GM13976 (cell line): ENCODE measurements around the gene TRIM39.
A peak's percentile ranks its signal among the peaks of the same experiment; 100 is the strongest.

ENCODE experiments used
- DNase-seq: peaks from one replicate; pipeline ENCODE4 v3.0.0; 2012; ENCODE audit warnings: low spot score
- in situ Hi-C: fragments of 300-500 bp; cut with MboI; formaldehyde crosslinking; loops from one replicate; pipeline ENCODE4 v1.12.0; 2022; ENCODE audit warnings: low sequenced_read_pairs, mixed read lengths, inconsistent platforms; ENCODE audit not compliant: unreplicated experiment
- TF ChIP-seq, protein P1 (sequence below): IDR thresholded peaks from 2 replicates; pipeline ENCODE4 v1.5.1; 2012; ENCODE audit warnings: borderline replicate concordance, mild to moderate bottlenecking; ENCODE audit not compliant: insufficient read depth; ENCODE audit errors: extremely low read depth, missing control alignments, control extremely low read depth

The TRIM39 gene

DNA sequence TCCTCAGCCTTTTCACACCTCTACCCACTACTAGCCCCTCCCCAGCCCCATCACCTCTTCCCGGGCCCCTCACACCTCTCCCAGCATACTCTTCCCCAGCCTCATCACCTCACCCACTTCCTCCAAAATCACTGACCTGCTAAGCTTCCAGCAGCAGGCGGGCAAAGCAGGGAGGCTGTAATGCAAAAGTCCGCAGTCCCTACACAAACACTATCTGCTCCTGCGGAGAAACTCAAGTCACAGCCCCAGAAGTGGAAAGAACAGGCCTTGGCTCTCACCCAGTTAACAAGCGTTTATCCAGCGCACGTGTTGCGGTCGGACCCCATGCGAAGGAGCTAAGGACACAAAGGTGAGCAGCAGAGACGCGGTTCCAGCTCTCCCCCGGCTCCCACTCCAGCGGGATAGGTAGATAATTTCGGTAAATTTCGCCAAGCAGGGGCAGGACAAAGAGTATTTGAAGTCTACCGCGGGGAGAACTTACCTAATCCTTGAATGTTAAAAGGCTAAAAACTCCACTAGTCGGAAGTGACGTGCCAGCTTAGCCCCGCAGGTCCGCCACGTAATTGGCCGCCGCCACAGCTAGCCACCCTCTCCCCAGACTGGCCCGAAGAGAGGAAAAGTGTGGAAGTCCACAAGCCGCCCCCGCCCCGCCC lies 728 bp upstream of the TRIM39 start:
- DNase-seq = no peak
- in situ Hi-C loops = no loop called here
- TF ChIP-seq, protein P1, sequence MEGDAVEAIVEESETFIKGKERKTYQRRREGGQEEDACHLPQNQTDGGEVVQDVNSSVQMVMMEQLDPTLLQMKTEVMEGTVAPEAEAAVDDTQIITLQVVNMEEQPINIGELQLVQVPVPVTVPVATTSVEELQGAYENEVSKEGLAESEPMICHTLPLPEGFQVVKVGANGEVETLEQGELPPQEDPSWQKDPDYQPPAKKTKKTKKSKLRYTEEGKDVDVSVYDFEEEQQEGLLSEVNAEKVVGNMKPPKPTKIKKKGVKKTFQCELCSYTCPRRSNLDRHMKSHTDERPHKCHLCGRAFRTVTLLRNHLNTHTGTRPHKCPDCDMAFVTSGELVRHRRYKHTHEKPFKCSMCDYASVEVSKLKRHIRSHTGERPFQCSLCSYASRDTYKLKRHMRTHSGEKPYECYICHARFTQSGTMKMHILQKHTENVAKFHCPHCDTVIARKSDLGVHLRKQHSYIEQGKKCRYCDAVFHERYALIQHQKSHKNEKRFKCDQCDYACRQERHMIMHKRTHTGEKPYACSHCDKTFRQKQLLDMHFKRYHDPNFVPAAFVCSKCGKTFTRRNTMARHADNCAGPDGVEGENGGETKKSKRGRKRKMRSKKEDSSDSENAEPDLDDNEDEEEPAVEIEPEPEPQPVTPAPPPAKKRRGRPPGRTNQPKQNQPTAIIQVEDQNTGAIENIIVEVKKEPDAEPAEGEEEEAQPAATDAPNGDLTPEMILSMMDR = no peak

DNA sequence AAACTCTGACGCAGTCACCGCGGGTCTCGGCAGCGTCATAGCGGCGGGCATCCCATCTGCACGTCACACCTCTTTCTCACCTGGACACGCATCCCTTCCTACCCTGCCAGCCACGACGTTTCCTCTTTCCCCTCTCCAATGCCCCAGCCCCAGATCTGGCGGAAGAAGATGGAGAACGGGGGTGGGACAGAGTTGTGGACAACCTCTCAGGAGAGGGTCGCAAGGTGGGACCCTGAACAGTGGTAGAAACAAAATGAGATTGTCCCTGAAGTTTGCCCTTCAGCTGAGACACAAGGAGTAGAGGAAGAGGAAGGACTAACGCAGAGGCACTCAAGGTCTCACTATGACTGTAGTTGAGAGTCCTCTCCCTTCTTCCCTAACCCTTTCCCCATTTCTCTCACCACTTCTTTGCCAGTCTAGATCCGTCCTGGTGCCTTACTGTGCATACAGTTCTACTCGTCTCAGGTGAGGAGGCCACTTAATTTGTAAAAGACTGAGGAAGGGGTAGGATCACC lies 562 bp downstream of the TRIM39 start:
- TF ChIP-seq, protein P1 = no peak
- DNase-seq = peak; percentile 20
- in situ Hi-C loops = no loop called here

DNA sequence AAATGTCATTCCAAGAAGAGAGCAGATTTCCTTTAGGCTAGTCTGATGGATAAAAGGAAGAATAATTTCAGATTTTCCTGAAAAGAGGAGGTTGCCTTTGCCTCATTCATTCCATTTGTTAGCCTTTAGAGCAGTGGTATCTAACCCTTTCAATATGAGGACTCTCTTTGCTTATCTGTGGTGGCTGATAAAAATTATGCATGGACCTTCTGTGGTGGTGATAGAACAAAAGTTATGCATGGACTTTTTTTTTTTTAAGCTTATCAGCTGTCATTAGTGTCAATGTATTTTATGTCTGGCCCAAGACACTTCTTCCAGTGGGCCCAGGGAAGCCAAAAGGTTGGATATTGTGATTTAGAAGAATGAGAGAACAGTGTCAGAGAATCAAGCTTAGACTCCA lies 1.7 kb downstream of the TRIM39 start:
- TF ChIP-seq, protein P1 = no peak
- no peak for DNase-seq
- in situ Hi-C loops = no loop called here

GRCh38 chr6:30329331-30329730 lies 2.6 kb downstream of the TRIM39 start:
- DNase-seq = no peak
- TF ChIP-seq, protein P1 = no peak
- in situ Hi-C loops = no loop called here

GRCh38 chr6:30331981-30332380 lies 5.3 kb downstream of the TRIM39 start:
- no peak for DNase-seq
- in situ Hi-C loops = no loop called here
- TF ChIP-seq, protein P1 = no peak

- DNase-seq = no peak
- in situ Hi-C loops = no loop called here
- TF ChIP-seq, protein P1 = no peak
Observed at GRCh38 chr6:30334075-30334783, 7.5 kb downstream of the TRIM39 start.

DNA sequence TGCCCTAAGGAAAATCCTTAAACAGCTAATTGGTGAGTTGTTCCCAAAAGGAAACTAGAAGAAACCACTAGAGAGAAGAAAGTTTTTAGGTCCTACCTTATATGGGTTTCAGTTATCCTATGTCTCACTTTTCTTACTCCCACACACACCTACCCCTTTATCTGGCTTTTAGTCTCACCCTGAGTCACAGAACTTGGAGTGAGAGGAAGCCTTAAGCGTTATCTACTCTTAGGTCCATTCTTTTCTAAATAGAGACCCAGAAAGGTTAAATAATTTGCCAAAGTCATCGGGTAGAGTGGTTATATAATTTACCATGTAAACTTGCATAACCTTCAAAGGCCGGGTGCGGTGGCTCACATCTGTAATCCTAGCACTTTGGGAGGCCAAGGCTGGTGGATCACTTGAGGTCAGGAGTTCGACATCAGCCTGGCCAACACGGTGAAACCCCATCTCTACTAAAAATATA lies 13.9 kb downstream of the TRIM39 start:
- in situ Hi-C loops = no loop called here
- TF ChIP-seq, protein P1 = no peak
- DNase-seq = no peak
